K562 (cell line): ENCODE measurements around the gene LIMS2. TPM values are rescaled to one million over a fixed set of nuclear protein-coding genes. Genes with fewer than 3 reads are reported as not detected.

ENCODE experiments used
- ATAC-seq: fragments of 200-7000 bp; cut with Tn5 transposase; 3 replicates; pipeline ENCODE4 v1.9.1; 2020; ENCODE audit warnings: moderate library complexity
- BruUV-seq: library from RNA; stranded (reverse); fragments of 400-500 nt; replicated peaks from 2 replicates; lab custom pipeline; 2021; lab: Mats Ljungman, UMichigan
- CTCF ChIA-PET: fragments of 300-600 bp; formaldehyde crosslinking; extraction: SDS; loops from one replicate; lab custom pipeline; 2021; ENCODE audit warnings: low intra/inter-chr PET ratio; lab: Yijun Ruan, JAX
- POLR2A ChIA-PET: fragments of 300-600, 350-650 bp; sonication (Branson Sonifier 250); formaldehyde crosslinking; extraction: SDS; loops from one replicate; lab custom pipeline; 2021; ENCODE audit warnings: antibody characterized with exemption, inconsistent platforms; lab: Yijun Ruan, JAX
- DNase-seq, 4 experiments: peaks; one replicate each; pipeline versions ENCODE4 v3.0.0 to v3.0.0-alpha.2; 2011 to 2018; ENCODE audit warnings: low spot score in 3 of 4, mixed read lengths in 3 of 4; ENCODE audit errors: extremely low read depth in 1 of 4
- FAIRE-seq: peaks from 2 replicates; lab custom pipeline; 2011; peaks lifted over from hg19 to GRCh38; lab: Jason Lieb, UNC
- H2AFZ ChIP-seq: 2 replicates; pipeline ENCODE4 v1.6.0; 2011; ENCODE audit warnings: low read depth, low read length, control low read depth, inconsistent platforms
- H3K27ac ChIP-seq: fragments of 200-600 bp; 3 replicates; pipeline ENCODE4 v1.8.0; 2011; ENCODE audit warnings: low read depth, mild to moderate bottlenecking, control low read depth, inconsistent platforms, low read length, moderate library complexity, mixed read lengths; ENCODE audit errors: extremely low read depth
- H3K27me3 ChIP-seq, 2 experiments: fragments of 300-600 bp in 1 of 2; 2 replicates in 1 of 2; 3 replicates in 1 of 2; pipeline versions ENCODE4 v1.6.0 to v1.8.0; 2011; ENCODE audit warnings: inconsistent platforms in 2 of 2, low read length in 2 of 2, mild to moderate bottlenecking in 1 of 2, mixed read lengths in 1 of 2, moderate library complexity in 1 of 2; ENCODE audit not compliant: control insufficient read depth in 2 of 2, insufficient read depth in 2 of 2
- H3K36me3 ChIP-seq: fragments of 300-600 bp; 3 replicates; pipeline ENCODE4 v1.8.0; 2011; ENCODE audit warnings: mild to moderate bottlenecking, low read length, inconsistent platforms; ENCODE audit not compliant: control insufficient read depth, insufficient read depth
- H3K4me1 ChIP-seq, 2 experiments: fragments of 200-600 bp in 1 of 2; replicated peaks in 1 of 2; 2 replicates in 1 of 2; 3 replicates in 1 of 2; pipeline versions ENCODE4 v1.5.1 to v1.8.0; 2011; ENCODE audit warnings: inconsistent platforms in 2 of 2, low read length in 2 of 2, mild to moderate bottlenecking in 1 of 2, mixed read lengths in 1 of 2, moderate library complexity in 1 of 2; ENCODE audit not compliant: control insufficient read depth in 2 of 2, insufficient read depth in 2 of 2
- H3K4me2 ChIP-seq: 2 replicates; pipeline ENCODE4 v1.6.1; 2011; ENCODE audit warnings: low read length, control low read depth, inconsistent platforms, mixed read lengths; ENCODE audit not compliant: insufficient read depth
- H3K4me3 ChIP-seq: fragments of 200-600 bp; sonication (generic), shearing (Covaris generic); 2 replicates; pipeline ENCODE4 v1.5.1; 2016; ENCODE audit warnings: control low read depth, inconsistent platforms
- H3K79me2 ChIP-seq: fragments of 200-600 bp; 3 replicates; pipeline ENCODE4 v1.8.0; 2011; ENCODE audit warnings: low read length, inconsistent platforms; ENCODE audit not compliant: control insufficient read depth, insufficient read depth
- H3K9ac ChIP-seq, 2 experiments: 2 replicates each; pipeline versions ENCODE4 v1.6.0 to v1.6.1; 2011; ENCODE audit warnings: low read depth in 2 of 2, low read length in 2 of 2, control low read depth in 1 of 2, inconsistent platforms in 1 of 2, mild to moderate bottlenecking in 1 of 2, mixed read lengths in 1 of 2; ENCODE audit not compliant: insufficient read depth in 1 of 2
- H3K9me1 ChIP-seq: one replicate; pipeline ENCODE4 v1.6.0; 2011; ENCODE audit warnings: inconsistent platforms, mild to moderate bottlenecking, low read length, moderate library complexity; ENCODE audit not compliant: control insufficient read depth, insufficient read depth
- H3K9me3 ChIP-seq: replicated peaks from 2 replicates; pipeline ENCODE4 v1.5.1; 2011; ENCODE audit warnings: low read depth, low read length, inconsistent platforms; ENCODE audit not compliant: control insufficient read depth, insufficient read depth
- H4K20me1 ChIP-seq: replicated peaks from 2 replicates; pipeline ENCODE4 v1.6.1; 2011; ENCODE audit warnings: low read length, inconsistent platforms, mixed read lengths; ENCODE audit not compliant: control insufficient read depth, insufficient read depth
- ARHGAP35 ChIP-seq: fragments of 450-650 bp; IDR thresholded peaks from 2 replicates; pipeline ENCODE4 v1.6.1; 2018; ENCODE audit not compliant: partially characterized antibody
- ARID2 ChIP-seq: fragments of 450-650 bp; IDR thresholded peaks from 2 replicates; pipeline ENCODE4 v1.6.1; 2017; ENCODE audit warnings: antibody characterized with exemption, mild to moderate bottlenecking
- CBX2 ChIP-seq: fragments of 200-600 bp; sonication (generic); IDR thresholded peaks from one replicate; pipeline ENCODE4 v1.6.1; 2012; ENCODE audit warnings: mild to moderate bottlenecking, low read length, inconsistent platforms; ENCODE audit not compliant: insufficient read depth, poor library complexity, severe bottlenecking
- CC2D1A ChIP-seq: fragments of 450-650 bp; IDR thresholded peaks from 2 replicates; pipeline ENCODE4 v1.6.1; 2017; ENCODE audit warnings: mild to moderate bottlenecking
- ILF3 ChIP-seq: fragments of 450-650 bp; IDR thresholded peaks from 2 replicates; pipeline ENCODE4 v1.6.1; 2018; ENCODE audit warnings: antibody characterized with exemption, mild to moderate bottlenecking, moderate library complexity, borderline replicate concordance
- JUN ChIP-seq, 2 experiments: sonication (generic) in 1 of 2; formaldehyde crosslinking in 1 of 2; IDR thresholded peaks; 2 replicates each; pipeline versions ENCODE4 v1.6.1 to v1.8.0; 2012 to 2022; ENCODE audit warnings: borderline replicate concordance in 2 of 2, mild to moderate bottlenecking in 2 of 2, improper control_type of control experiment in 1 of 2, low read depth in 1 of 2, low read length in 1 of 2, missing genetic modification reagents in 1 of 2
- NFXL1 ChIP-seq: fragments of 450-650 bp; formaldehyde crosslinking; IDR thresholded peaks from 2 replicates; pipeline ENCODE4 v1.4.0; 2021; ENCODE audit warnings: mild to moderate bottlenecking
- SAFB ChIP-seq: fragments of 200-400 bp; formaldehyde crosslinking; IDR thresholded peaks from 2 replicates; pipeline ENCODE4 v1.6.1; 2017; ENCODE audit warnings: low read depth, low read length, borderline replicate concordance
- TEAD1 ChIP-seq, 2 experiments: fragments of 450-650 bp in 1 of 2; sonication (generic) in 1 of 2; formaldehyde crosslinking; IDR thresholded peaks; 2 replicates each; pipeline versions ENCODE4 v1.4.0 to v1.8.0; 2020 to 2022; ENCODE audit warnings: mild to moderate bottlenecking in 2 of 2, missing genetic modification reagents in 1 of 2
- ZC3H8 ChIP-seq: fragments of 450-650 bp; IDR thresholded peaks from 2 replicates; pipeline ENCODE4 v1.6.1; 2017
- ZNF184 ChIP-seq: sonication (generic); formaldehyde crosslinking; IDR thresholded peaks from 2 replicates; pipeline ENCODE4 v1.5.0; 2020; ENCODE audit warnings: missing genetic modification reagents
- ZNF436 ChIP-seq: fragments of 250-450, 450-650 bp; sonication (Bioruptor Pico); formaldehyde crosslinking; IDR thresholded peaks from 2 replicates; pipeline ENCODE4 v1.7.0; 2020; ENCODE audit warnings: mild to moderate bottlenecking
- ZSCAN29 ChIP-seq: fragments of 450-650 bp; IDR thresholded peaks from 2 replicates; pipeline ENCODE4 v1.6.1; 2017
- WGBS: fragments of 100-300 bp; shearing (Covaris generic); methylation state at CpG from one replicate; pipeline ENCODE4 v1.1.6; 2016; ENCODE audit warnings: low coverage, mixed read lengths; ENCODE audit not compliant: insufficient coverage; ENCODE audit errors: missing lambda C conversion rate; 5-methylcytosine and 5-hydroxymethylcytosine counted together
- in situ Hi-C: fragments of 300-500 bp; cut with MboI; formaldehyde crosslinking; loops from 4 replicates; pipeline ENCODE4 v1.15.0; 2018; ENCODE audit warnings: inconsistent platforms, mixed read lengths
- intact Hi-C: fragments of 100-400 bp; cut with micrococcal nuclease; formaldehyde crosslinking; loops from 2 replicates; pipeline ENCODE4 v1.14.2; 2022
- polyA plus RNA-seq, 8 experiments: library from polyadenylated mRNA; depleted of rRNA in 4 of 8; stranded (reverse) in 5 of 8; unstranded in 3 of 8; fragments of >200 nt; fragmentation: Nextera tagmentation in 2 of 8; fragmentation: Illumina TruSeq in 1 of 8; extraction: Ambion mirVana in 2 of 8; extraction: Trizol in 1 of 8; gene quantifications; 2 replicates each; pipeline versions ENCODE4 v1.2.1 to v1.2.3, GENCODE V29; 2011 to 2014; ENCODE audit warnings: inconsistent platforms in 1 of 8, missing spikeins in 1 of 8
- total RNA-seq, 7 experiments: library from RNA; depleted of rRNA in 6 of 7; stranded (reverse); fragments of >200 nt in 6 of 7; fragmentation: Illumina TruSeq in 2 of 7; extraction: Trizol in 2 of 7; gene quantifications; 2 replicates each; pipeline versions ENCODE4 v1.2.1 to v1.2.3, GENCODE V29; 2011 to 2021; ENCODE audit warnings: low replicate concordance in 1 of 7
- TF ChIP-seq, protein P1 (sequence below): fragments of 250-450 bp; sonication (Bioruptor Pico); IDR thresholded peaks from 2 replicates; pipeline ENCODE4 v1.6.1; 2021; ENCODE audit warnings: mild to moderate bottlenecking
- TF ChIP-seq, protein P2 (sequence below): fragments of 450-650 bp; formaldehyde crosslinking; IDR thresholded peaks from 2 replicates; pipeline ENCODE4 v1.4.0; 2020; ENCODE audit warnings: mild to moderate bottlenecking, moderate library complexity
- TF ChIP-seq, protein P3 (sequence below): fragments of 250-450 bp; sonication (Bioruptor Pico); IDR thresholded peaks from 2 replicates; pipeline ENCODE4 v1.8.0; 2021; ENCODE audit warnings: moderate library complexity, mild to moderate bottlenecking, inconsistent platforms
- TF ChIP-seq, protein P4 (sequence below): IDR thresholded peaks from 2 replicates; pipeline ENCODE4 v1.6.1; 2011; ENCODE audit warnings: borderline replicate concordance, low read depth, mild to moderate bottlenecking, moderate library complexity, low read length; ENCODE audit not compliant: insufficient read depth, poor library complexity, severe bottlenecking

LIMS2 gene
- total and polyA plus RNA-seq, 9 of the 15 experiments (the other 6 are each of a cell fraction or from before 2014, with no cell fraction given) = 0.04 to 0.22 TPM; not detected in 7

GRCh38 chr2:127619203-127619590, 56.1 kb downstream of the LIMS2 start:
- no TSS peak for BruUV-seq
- no peak overlapping the region for H3K9ac ChIP-seq
- CTCF ChIA-PET = no interaction called here
- FAIRE-seq = no peak
- peaks cover 45 to 61% of the 10 kb centered on the region in 2 experiments for H3K27me3 ChIP-seq
- POLR2A ChIA-PET = interaction anchor here (0.5 to 0.6 kb wide), 2 partner anchors 17 to 78 kb away, joined by 3 to 4 read pairs; no protein-coding TSS in a partner anchor
- H3K79me2 ChIP-seq = no peaks in the 10 kb centered on the region
- no peaks in the 10 kb centered on the region for H3K9me3 ChIP-seq
- intact Hi-C loops = no loop called here
- H3K9me1 ChIP-seq = no peaks in the 10 kb centered on the region
- DNase-seq = no peak
- H3K36me3 ChIP-seq = no peaks in the 10 kb centered on the region
- WGBS = 0% methylated on average over 2 of the region's 6 CpGs
- TF ChIP-seq, protein P1, sequence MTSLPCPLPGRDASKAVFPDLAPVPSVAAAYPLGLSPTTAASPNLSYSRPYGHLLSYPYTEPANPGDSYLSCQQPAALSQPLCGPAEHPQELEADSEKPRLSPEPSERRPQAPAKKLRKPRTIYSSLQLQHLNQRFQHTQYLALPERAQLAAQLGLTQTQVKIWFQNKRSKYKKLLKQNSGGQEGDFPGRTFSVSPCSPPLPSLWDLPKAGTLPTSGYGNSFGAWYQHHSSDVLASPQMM (CRISPR knock-in tag) = no peak
- no peak for TF ChIP-seq ZSCAN29
- TF ChIP-seq TEAD1 (CRISPR knock-in tag; IDR thresholded peaks at IDR 0.05) = no peak
- no peak for TF ChIP-seq ARHGAP35
- TF ChIP-seq, protein P2, sequence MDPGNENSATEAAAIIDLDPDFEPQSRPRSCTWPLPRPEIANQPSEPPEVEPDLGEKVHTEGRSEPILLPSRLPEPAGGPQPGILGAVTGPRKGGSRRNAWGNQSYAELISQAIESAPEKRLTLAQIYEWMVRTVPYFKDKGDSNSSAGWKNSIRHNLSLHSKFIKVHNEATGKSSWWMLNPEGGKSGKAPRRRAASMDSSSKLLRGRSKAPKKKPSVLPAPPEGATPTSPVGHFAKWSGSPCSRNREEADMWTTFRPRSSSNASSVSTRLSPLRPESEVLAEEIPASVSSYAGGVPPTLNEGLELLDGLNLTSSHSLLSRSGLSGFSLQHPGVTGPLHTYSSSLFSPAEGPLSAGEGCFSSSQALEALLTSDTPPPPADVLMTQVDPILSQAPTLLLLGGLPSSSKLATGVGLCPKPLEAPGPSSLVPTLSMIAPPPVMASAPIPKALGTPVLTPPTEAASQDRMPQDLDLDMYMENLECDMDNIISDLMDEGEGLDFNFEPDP = no peak
- TF ChIP-seq JUN (IDR thresholded peaks at IDR 0.05; ENCODE audit: borderline replicate concordance, low read depth, low read length) = no peak
- TF ChIP-seq JUN (CRISPR knock-in tag; IDR thresholded peaks at IDR 0.05; ENCODE audit: borderline replicate concordance) = no peak
- no peak for TF ChIP-seq CBX2
- TF ChIP-seq NFXL1 (CRISPR knock-in tag) = no peak
- no peak for TF ChIP-seq ILF3
- no peak for TF ChIP-seq ZNF436 (CRISPR knock-in tag)
- TF ChIP-seq, protein P3, sequence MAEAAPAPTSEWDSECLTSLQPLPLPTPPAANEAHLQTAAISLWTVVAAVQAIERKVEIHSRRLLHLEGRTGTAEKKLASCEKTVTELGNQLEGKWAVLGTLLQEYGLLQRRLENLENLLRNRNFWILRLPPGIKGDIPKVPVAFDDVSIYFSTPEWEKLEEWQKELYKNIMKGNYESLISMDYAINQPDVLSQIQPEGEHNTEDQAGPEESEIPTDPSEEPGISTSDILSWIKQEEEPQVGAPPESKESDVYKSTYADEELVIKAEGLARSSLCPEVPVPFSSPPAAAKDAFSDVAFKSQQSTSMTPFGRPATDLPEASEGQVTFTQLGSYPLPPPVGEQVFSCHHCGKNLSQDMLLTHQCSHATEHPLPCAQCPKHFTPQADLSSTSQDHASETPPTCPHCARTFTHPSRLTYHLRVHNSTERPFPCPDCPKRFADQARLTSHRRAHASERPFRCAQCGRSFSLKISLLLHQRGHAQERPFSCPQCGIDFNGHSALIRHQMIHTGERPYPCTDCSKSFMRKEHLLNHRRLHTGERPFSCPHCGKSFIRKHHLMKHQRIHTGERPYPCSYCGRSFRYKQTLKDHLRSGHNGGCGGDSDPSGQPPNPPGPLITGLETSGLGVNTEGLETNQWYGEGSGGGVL (CRISPR knock-in tag) = no peak
- no peak for TF ChIP-seq ZC3H8
- TF ChIP-seq ZNF184 (CRISPR knock-in tag) = no peak
- TF ChIP-seq, protein P4, sequence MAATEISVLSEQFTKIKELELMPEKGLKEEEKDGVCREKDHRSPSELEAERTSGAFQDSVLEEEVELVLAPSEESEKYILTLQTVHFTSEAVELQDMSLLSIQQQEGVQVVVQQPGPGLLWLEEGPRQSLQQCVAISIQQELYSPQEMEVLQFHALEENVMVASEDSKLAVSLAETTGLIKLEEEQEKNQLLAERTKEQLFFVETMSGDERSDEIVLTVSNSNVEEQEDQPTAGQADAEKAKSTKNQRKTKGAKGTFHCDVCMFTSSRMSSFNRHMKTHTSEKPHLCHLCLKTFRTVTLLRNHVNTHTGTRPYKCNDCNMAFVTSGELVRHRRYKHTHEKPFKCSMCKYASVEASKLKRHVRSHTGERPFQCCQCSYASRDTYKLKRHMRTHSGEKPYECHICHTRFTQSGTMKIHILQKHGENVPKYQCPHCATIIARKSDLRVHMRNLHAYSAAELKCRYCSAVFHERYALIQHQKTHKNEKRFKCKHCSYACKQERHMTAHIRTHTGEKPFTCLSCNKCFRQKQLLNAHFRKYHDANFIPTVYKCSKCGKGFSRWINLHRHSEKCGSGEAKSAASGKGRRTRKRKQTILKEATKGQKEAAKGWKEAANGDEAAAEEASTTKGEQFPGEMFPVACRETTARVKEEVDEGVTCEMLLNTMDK = no peak
- TF ChIP-seq ARID2 = no peak
- no peak for TF ChIP-seq SAFB
- TF ChIP-seq CC2D1A = no peak
- TF ChIP-seq, all 486 proteins: peak for 0
- Histone ChIP-seq H3K4me1 (peaks cover 0 to 9% of the 10 kb centered on the region in 2 experiments; a peak in 2 of 5 replicates), H2AFZ (no peak overlapping the region), H3K4me2 (no peak overlapping the region), H3K4me3 (no peak overlapping the region), H4K20me1 (peaks cover 2% of the 10 kb centered on the region; the same call in 1 of the 2 replicates), H3K27ac (no peak overlapping the region)
- no peak for ATAC-seq
- in situ Hi-C loops = no loop called here
